Uterus (tissue), 2 donors: ENCODE results near the gene PTPRD.

Experiments used
- CTCF ChIP-seq, 4 experiments: fragments of 200-600 bp in 2 of 4; fragments of 450-650 bp in 2 of 4; sonication (generic) in 2 of 4; IDR thresholded peaks; one replicate each; pipeline ENCODE4 v1.5.1; 2016 to 2019; ENCODE audit warnings: antibody characterized with exemption in 4 of 4, mild to moderate bottlenecking in 2 of 4, moderate library complexity in 1 of 4
- POLR2A ChIP-seq, 2 donors: fragments of 450-650 bp; IDR thresholded peaks; one replicate each; pipeline ENCODE4 v1.6.1; 2016; ENCODE audit warnings: antibody characterized with exemption in 2 of 2, mild to moderate bottlenecking in 1 of 2, moderate library complexity in 1 of 2

GRCh38 chr9:9002826-9003583 lies 1609.8 kb downstream of the PTPRD start:
- no peak for TF ChIP-seq CTCF (IDR thresholded peaks at IDR 0.05)
- no peak for TF ChIP-seq POLR2A (IDR thresholded peaks at IDR 0.05)
